Stimulated activated effector memory CD8-positive, alpha-beta T cell treated with anti-CD3 and anti-CD28 coated beads, Interleukin-12 subunit alpha, Interleukin-12 subunit beta, amount 100 ng/mL, for 72 hours (primary cell): Measurements from ENCODE around the gene WNT5B.

Experiments used
- ATAC-seq: fragments of 150-1000 bp; cut with Tn5 transposase; 2 replicates; pipeline ENCODE4 v1.10.0; 2021
- DNase-seq, 2 donors: peaks; one replicate each; pipeline ENCODE4 v3.0.0; 2021 to 2022; ENCODE audit warnings: low spot score in 2 of 2
- H3K27ac Mint-ChIP-seq: one replicate; pipeline ENCODE4 v1.8.0; 2022; ENCODE audit warnings: mild to moderate bottlenecking, mixed read lengths
- H3K36me3 Mint-ChIP-seq: one replicate; pipeline ENCODE4 v1.8.0; 2022; ENCODE audit warnings: mild to moderate bottlenecking, mixed read lengths
- H3K4me1 Mint-ChIP-seq: one replicate; pipeline ENCODE4 v1.8.0; 2022; ENCODE audit warnings: mixed read lengths
- H3K4me3 Mint-ChIP-seq: one replicate; pipeline ENCODE4 v1.8.0; 2022; ENCODE audit warnings: mild to moderate bottlenecking, mixed read lengths
- H3K9me3 Mint-ChIP-seq: one replicate; pipeline ENCODE4 v1.8.0; 2022; ENCODE audit warnings: mixed read lengths

Gene WNT5B

DNA sequence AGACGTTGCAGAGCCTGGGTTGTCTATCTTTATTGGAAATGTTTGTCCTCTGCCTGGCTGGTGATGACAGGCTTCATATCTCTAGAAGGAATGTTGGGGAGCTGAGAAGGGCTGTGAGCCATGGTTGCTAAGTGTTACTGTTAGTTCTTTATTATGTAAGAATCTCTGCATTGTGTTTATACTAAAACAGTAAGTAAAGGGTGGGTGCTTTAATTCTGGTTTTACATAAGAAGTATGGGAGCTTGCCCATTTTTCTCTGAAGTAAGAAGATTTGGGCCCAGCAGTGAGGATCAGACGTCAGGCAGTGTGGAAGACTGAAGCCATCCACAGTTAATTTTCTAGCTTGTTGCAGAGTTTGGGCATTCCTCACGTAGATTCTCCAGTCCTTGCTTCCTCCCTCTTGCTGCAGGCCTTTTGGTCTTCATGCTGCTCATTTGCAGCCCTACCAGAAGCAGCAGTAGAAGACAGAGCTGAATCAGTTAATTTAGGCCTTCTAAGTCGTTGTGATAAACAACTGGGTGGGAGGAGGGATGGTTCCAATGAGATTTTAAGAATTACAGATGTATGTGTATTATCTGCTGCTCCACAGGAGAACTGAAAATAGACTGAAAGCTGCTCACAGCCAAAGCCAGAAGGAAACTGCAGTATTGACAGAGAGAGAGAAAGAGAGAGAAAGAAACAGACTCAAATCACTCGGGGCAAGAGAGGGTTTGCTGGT is 21.4 kb downstream of the WNT5B start:
- Mint-ChIP-seq H3K4me3 (no peak overlapping the region), H3K27ac (no peak overlapping the region), H3K4me1 (no peaks in the 10 kb centered on the region), H3K36me3 (no peaks in the 10 kb centered on the region), H3K9me3 (no peaks in the 10 kb centered on the region)
- no peak for ATAC-seq
- DNase-seq: no peak

DNA sequence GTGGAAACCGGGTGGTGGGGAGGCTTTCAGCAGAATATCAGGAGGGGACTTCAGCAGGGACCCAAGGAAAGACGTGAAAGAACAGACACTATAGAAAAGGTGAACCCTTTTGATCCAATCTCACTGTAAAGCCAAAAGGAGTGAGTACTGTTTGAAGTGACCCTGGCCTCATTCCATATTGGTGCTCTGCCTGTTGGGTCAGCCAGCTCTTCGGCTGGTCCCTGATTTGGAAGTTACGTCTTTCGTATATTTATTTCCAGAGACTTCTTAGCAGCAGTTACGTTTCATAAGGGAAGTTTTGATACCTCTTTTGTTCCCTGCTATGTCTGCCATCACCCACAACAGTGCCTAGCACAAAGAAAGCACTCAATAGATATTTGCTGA is 21.9 kb downstream of the WNT5B start:
- ATAC-seq: no peak
- Mint-ChIP-seq H3K4me1 (no peaks in the 10 kb centered on the region), H3K9me3 (no peaks in the 10 kb centered on the region), H3K4me3 (no peak overlapping the region), H3K36me3 (no peaks in the 10 kb centered on the region), H3K27ac (no peak overlapping the region)
- no peak for DNase-seq

- Mint-ChIP-seq H3K4me1 (no peaks in the 10 kb centered on the region), H3K9me3 (no peaks in the 10 kb centered on the region), H3K27ac (no peak overlapping the region), H3K4me3 (no peak overlapping the region), H3K36me3 (no peaks in the 10 kb centered on the region)
- no peak for DNase-seq
- ATAC-seq: no peak
These were observed 22.9 kb downstream of the WNT5B start for GRCh38 chr12:1651946-1652345.

DNA sequence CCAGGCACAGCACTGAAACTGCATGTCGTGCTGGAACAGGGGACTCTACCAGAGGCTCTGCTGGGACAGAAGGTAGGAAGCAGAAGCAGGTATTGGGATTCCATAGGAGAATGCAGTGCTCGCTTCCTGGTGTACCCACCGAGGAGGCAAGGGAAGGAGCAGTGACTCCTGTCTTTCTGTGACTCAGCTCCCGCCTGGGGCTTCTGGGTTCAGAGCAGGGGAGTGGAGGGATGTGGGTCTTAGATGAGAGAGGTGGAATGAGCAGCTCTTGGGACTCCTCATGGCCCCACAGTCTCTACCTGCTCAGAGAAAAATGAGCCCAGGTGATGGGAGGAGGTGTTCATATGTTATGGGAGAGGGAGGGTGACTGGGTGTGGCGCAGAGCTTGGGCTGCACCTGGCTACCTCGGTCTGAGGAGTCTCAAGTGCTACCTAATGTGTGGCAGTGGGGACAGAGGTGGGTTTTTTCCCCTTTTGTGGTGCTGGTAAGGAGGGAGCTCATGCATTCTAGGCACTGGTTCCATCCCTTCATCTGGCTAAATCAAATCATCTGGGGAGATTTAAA is 26.3 kb downstream of the WNT5B start:
- no peak for DNase-seq
- ATAC-seq: no peak
- H3K27ac Mint-ChIP-seq: no peak overlapping the region
- no peak overlapping the region for H3K4me3 Mint-ChIP-seq
- no peaks in the 10 kb centered on the region for H3K9me3 Mint-ChIP-seq
- no peaks in the 10 kb centered on the region for H3K36me3 Mint-ChIP-seq
- H3K4me1 Mint-ChIP-seq: peaks cover 3% of the 10 kb centered on the region

- Mint-ChIP-seq H3K36me3 (peaks cover 6% of the 10 kb centered on the region), H3K27ac (no peak overlapping the region), H3K4me1 (peaks cover 7% of the 10 kb centered on the region), H3K4me3 (no peak overlapping the region), H3K9me3 (no peaks in the 10 kb centered on the region)
- DNase-seq: no peak
- no peak for ATAC-seq
These were observed 27.9 kb downstream of the WNT5B start for GRCh38 chr12:1656902-1657301.

GRCh38 chr12:1657688-1658087 is 28.7 kb downstream of the WNT5B start:
- Mint-ChIP-seq H3K4me1 (peaks cover 8% of the 10 kb centered on the region), H3K36me3 (peaks cover 11% of the 10 kb centered on the region), H3K9me3 (no peaks in the 10 kb centered on the region), H3K4me3 (no peak overlapping the region), H3K27ac (no peak overlapping the region)
- no peak for DNase-seq
- no peak for ATAC-seq

DNA sequence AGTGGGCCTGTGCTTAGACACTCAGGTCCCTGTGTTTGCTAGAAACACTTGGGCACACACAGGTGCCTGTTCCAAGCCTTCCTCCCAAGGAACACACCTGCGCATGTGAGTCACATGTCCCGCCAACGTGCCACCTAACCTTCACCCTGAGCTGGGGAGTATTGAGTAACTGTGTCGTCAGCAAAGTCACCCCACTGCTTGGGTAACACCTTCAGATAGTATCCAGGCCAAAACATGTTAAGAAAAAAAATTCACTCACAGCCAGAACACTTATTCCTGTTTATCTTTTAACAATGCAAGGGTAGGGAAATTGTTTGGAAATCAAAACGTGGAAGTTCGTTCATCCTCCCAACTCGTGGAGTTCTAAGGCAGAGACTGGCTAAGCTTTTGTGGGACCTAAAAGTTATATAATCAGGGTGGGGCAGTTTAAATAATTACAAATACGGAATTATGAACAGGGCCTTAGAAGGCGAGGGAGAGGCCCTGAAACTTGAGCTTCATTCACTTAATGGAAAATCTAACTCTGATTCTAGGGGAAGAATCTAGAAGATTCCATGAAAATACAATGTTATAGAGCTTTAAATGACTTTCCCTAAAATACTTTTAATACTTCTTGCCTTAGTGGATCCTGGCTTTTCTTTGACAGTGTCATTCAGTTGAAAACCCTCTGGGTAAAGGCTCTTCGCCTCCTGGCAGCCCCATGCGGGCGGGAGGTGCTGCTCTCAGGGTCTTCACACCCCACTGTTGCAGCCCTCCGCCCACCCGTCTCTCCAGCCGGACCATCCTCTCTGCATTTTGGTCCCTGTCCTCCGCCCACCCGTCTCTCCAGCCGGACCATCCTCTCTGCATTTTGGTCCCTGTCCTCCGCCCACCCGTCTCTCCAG is 31.5 kb downstream of the WNT5B start:
- DNase-seq (peak in 1 of 2 donors; percentile 61), ATAC-seq (peak; percentile 44)
- no peaks in the 10 kb centered on the region for H3K9me3 Mint-ChIP-seq
- H3K36me3 Mint-ChIP-seq: peaks cover 23% of the 10 kb centered on the region
- no peak overlapping the region for H3K4me3 Mint-ChIP-seq
- peak overlapping the region; percentile 63 for H3K27ac Mint-ChIP-seq
- H3K4me1 Mint-ChIP-seq: peaks cover 28% of the 10 kb centered on the region

GRCh38 chr12:1661553-1662335 is 32.7 kb downstream of the WNT5B start:
- peaks cover 30% of the 10 kb centered on the region for H3K4me1 Mint-ChIP-seq
- DNase-seq: peak; percentile 75 to 89
- H3K36me3 Mint-ChIP-seq: peaks cover 23% of the 10 kb centered on the region
- peak overlapping the region; percentile 64 for H3K4me3 Mint-ChIP-seq
- peak; percentile 96 for ATAC-seq
- no peaks in the 10 kb centered on the region for H3K9me3 Mint-ChIP-seq
- H3K27ac Mint-ChIP-seq: peak overlapping the region; percentile 76

DNA sequence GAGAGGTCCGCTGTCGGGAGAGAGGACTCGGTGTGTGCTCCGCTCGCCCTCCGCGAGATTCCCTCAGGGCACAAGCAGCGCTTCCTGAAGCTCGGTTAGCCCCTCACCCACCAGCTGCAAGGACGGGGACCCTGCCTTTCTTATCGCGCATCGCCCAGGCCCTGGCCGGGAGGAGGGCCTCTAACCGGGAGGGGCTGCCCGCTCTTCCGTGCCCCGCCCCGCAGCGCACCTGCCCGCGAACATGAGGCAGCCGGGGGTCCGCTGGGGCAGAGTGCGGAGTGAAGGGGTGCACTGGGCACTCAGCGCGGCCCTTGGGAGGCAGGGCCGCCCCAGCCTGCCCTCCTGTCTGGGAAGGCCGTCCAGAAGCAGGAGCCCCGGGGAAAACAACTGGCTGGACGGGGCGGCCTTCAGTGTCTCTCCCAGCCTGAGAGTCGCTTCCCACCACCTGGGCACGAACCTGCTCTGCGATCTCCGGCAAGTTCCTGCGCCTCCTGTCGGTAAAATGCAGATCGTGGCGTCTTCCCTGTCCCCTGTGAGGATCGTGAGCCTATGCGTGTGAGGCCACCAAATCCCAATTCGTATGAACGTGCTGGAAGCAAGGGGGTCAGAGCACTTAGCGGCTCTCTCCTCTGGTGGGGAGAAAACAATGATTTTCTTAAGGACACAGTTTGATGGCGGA is 33.9 kb downstream of the WNT5B start:
- Mint-ChIP-seq H3K36me3 (peaks cover 23% of the 10 kb centered on the region), H3K4me1 (peaks cover 40% of the 10 kb centered on the region), H3K4me3 (peak overlapping the region; percentile 64), H3K9me3 (no peaks in the 10 kb centered on the region), H3K27ac (peak overlapping the region; percentile 76)
- DNase-seq (no peak), ATAC-seq (no peak)

DNA sequence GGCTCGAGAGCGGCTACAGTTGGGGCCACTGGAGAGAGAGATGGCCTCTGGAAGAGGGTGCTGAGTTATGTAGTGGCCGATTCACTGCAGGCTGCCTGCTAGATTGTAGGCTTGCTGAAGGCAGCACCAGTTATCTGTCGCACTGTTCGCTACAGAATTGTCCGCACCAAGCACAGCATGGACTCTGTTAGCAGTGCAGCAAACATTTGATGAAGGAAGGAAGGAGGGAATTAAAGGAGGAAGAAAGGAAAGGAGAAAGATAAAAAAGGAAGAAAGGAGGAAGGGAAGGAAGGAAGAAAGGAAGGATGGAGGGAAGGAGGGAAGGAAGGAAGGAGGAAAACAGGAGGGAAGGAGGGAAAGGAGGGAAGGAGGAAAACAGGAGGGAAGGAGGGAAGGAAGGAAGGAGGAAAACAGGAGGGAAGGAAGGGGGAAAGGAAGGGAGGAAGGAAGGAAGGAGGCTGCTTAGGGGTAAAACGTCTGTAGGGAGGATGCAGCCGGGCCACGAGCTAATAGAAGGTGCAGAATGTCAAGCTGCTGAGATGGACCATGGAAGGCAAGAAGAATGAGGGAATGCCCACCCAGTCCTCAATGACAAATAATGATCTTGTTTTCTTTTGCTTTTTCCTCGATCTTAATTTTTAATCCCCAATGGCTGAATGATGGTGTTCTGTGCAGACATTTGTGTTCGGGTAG is 34.6 kb downstream of the WNT5B start:
- no peaks in the 10 kb centered on the region for H3K9me3 Mint-ChIP-seq
- H3K4me3 Mint-ChIP-seq: peak overlapping the region; percentile 64
- peaks cover 23% of the 10 kb centered on the region for H3K36me3 Mint-ChIP-seq
- ATAC-seq (no peak), DNase-seq (no peak)
- H3K27ac Mint-ChIP-seq: peak overlapping the region; percentile 76
- H3K4me1 Mint-ChIP-seq: peaks cover 46% of the 10 kb centered on the region

- Mint-ChIP-seq H3K4me3 (no peak overlapping the region), H3K4me1 (peaks cover 53% of the 10 kb centered on the region), H3K36me3 (peaks cover 23% of the 10 kb centered on the region), H3K27ac (peak overlapping the region; percentile 6), H3K9me3 (no peaks in the 10 kb centered on the region)
- DNase-seq (no peak), ATAC-seq (no peak)
These were observed 36.3 kb downstream of the WNT5B start for GRCh38 chr12:1665366-1665765.

DNA sequence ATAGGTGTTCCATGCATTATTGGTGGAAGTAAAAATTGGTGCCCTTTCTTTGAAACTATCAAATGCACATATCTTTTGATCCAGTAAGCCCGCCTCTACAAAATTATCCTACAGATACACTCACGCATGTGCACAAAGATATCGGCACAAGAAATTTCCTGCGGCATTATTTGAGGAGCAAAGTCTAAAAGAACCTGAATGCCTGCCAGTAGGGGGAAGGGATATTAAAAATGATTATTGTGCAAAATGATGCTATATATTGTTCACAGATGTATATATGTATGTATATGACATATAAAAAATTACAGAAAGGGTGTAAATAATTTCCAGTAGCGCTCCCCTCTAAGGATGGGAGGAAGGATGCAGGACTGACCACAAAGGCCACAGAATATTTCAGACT is 37.2 kb downstream of the WNT5B start:
- peak overlapping the region; percentile 91 for H3K27ac Mint-ChIP-seq
- H3K4me1 Mint-ChIP-seq: peaks cover 53% of the 10 kb centered on the region
- no peak for DNase-seq
- peaks cover 23% of the 10 kb centered on the region for H3K36me3 Mint-ChIP-seq
- H3K4me3 Mint-ChIP-seq: no peak overlapping the region
- no peak for ATAC-seq
- H3K9me3 Mint-ChIP-seq: no peaks in the 10 kb centered on the region

DNA sequence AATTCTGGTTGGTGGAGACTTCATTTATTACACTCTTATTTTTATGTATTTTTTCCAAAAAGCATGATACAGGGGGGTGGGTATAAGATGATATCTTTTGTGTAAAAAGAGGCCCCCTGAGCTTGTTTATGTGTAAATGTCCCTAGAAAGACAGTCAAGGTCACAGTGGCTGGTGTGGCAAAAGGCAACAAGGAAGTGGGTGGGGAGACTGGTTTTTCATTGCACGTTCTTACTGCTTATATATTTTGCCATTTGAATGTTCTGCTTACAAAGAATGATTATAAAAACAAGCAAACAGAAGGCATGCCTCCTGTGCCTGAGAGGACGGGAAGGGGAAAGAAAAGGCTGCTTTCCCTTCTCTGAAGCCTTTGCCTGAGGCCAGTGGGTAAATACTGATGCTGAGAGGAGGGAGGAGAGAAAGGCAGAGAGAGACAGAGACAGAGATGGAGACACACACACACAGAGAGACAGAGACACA is 37.7 kb downstream of the WNT5B start:
- H3K27ac Mint-ChIP-seq: peak overlapping the region; percentile 91
- peak overlapping the region; percentile 44 for H3K4me3 Mint-ChIP-seq
- DNase-seq (no peak), ATAC-seq (no peak)
- H3K4me1 Mint-ChIP-seq: peaks cover 53% of the 10 kb centered on the region
- peaks cover 19% of the 10 kb centered on the region for H3K36me3 Mint-ChIP-seq
- no peaks in the 10 kb centered on the region for H3K9me3 Mint-ChIP-seq
